Endothelial cell of umbilical vein (primary cell): ENCODE results near the gene TGM3.

Source experiments
- CTCF ChIP-seq, 2 donors: IDR thresholded peaks; 1 replicate in 1 of 2; 2 replicates in 1 of 2; pipeline ENCODE4 v1.5.1; 2011; ENCODE audit warnings: low read length in 2 of 2, mild to moderate bottlenecking in 2 of 2, moderate library complexity in 2 of 2, control low read depth in 1 of 2, inconsistent platforms in 1 of 2, low read depth in 1 of 2; ENCODE audit not compliant: insufficient read depth in 1 of 2; ENCODE audit errors: extremely low read depth in 1 of 2
- EZH2 ChIP-seq: IDR thresholded peaks from 2 replicates; pipeline ENCODE4 v1.6.1; 2012; ENCODE audit warnings: borderline replicate concordance, low read depth, mild to moderate bottlenecking, moderate library complexity, low read length, inconsistent platforms; ENCODE audit not compliant: severe bottlenecking
- FOS ChIP-seq: IDR thresholded peaks from 2 replicates; pipeline ENCODE4 v1.6.1; 2011; ENCODE audit warnings: mild to moderate bottlenecking, low read length, moderate library complexity, borderline replicate concordance; ENCODE audit not compliant: insufficient read depth
- JUN ChIP-seq: IDR thresholded peaks from 2 replicates; pipeline ENCODE4 v1.6.1; 2011; ENCODE audit warnings: borderline replicate concordance, low read depth; ENCODE audit not compliant: insufficient read length, insufficient read depth
- POLR2AphosphoS5 ChIP-seq: IDR thresholded peaks from 2 replicates; pipeline ENCODE4 v1.6.1; 2012; ENCODE audit warnings: low read depth, mild to moderate bottlenecking, control low read depth, low read length, moderate library complexity; ENCODE audit not compliant: insufficient read depth

- no peak for TF ChIP-seq EZH2
- TF ChIP-seq FOS: no peak
- no peak for TF ChIP-seq CTCF (IDR thresholded peaks at IDR 0.05; ENCODE audit: extremely low read depth in 1 of 2, insufficient read depth in 1 of 2, low read depth in 1 of 2, low read length in 2 of 2)
- no peak for TF ChIP-seq POLR2AphosphoS5
- no peak for TF ChIP-seq JUN
Measured at GRCh38 chr20:2295886-2296515, at the start of gene TGM3.
